Activated T-cell treated with anti-CD3 and anti-CD28 coated beads for 48 hours (primary cell): ENCODE measurements around the gene TPPP3.

Experiments used
- DNase-seq: peaks from one replicate; pipeline ENCODE4 v3.0.0-alpha.2; 2020; ENCODE audit warnings: low read depth

TPPP3 gene

GRCh38 chr16:67393111-67393787 lies at the start of gene TPPP3:
TSS of gene TPPP3 (minus strand) at chr16:67393498. CDS start at chr16:67391111, 2,387 bp downstream.
- DNase-seq: peak; percentile 53

- no peak for DNase-seq
Observed at GRCh38 chr16:67442581-67443255, 49.4 kb upstream of the TPPP3 start.

GRCh38 chr16:67441907-67442306 lies 48.6 kb upstream of the TPPP3 start:
- no peak for DNase-seq

- DNase-seq: no peak
Observed at GRCh38 chr16:67441271-67441753, 48.0 kb upstream of the TPPP3 start.

- DNase-seq: no peak
Observed at GRCh38 chr16:67438824-67439393, 45.6 kb upstream of the TPPP3 start.

- no peak for DNase-seq
Observed at GRCh38 chr16:67438098-67438791, 44.9 kb upstream of the TPPP3 start.

GRCh38 chr16:67437513-67437912 lies 44.2 kb upstream of the TPPP3 start:
- DNase-seq: no peak

- DNase-seq: no peak
Observed at GRCh38 chr16:67436640-67437193, 43.4 kb upstream of the TPPP3 start.

- DNase-seq: no peak
Observed at GRCh38 chr16:67435758-67436164, 42.5 kb upstream of the TPPP3 start.

GRCh38 chr16:67433131-67433719 lies 39.9 kb upstream of the TPPP3 start:
- no peak for DNase-seq

- DNase-seq: no peak
Observed at GRCh38 chr16:67432506-67432890, 39.2 kb upstream of the TPPP3 start.

GRCh38 chr16:67431775-67432505 lies 38.6 kb upstream of the TPPP3 start:
- no peak for DNase-seq

- peak; percentile 18 for DNase-seq
Observed at GRCh38 chr16:67430977-67431774, 37.9 kb upstream of the TPPP3 start, which contains the start of gene HSD11B2. TSS of gene HSD11B2 (plus strand) at chr16:67431121. CDS start at chr16:67431249, 128 bp downstream.

- peak; percentile 39 for DNase-seq
Observed at GRCh38 chr16:67430504-67430976, 37.2 kb upstream of the TPPP3 start.

- DNase-seq: no peak
Observed at GRCh38 chr16:67429799-67430503, 36.7 kb upstream of the TPPP3 start.

- DNase-seq: no peak
Observed at GRCh38 chr16:67429053-67429798, 35.9 kb upstream of the TPPP3 start.

- peak; percentile 55 for DNase-seq
Observed at GRCh38 chr16:67428146-67428731, 34.9 kb upstream of the TPPP3 start.

- DNase-seq: no peak
Observed at GRCh38 chr16:67426950-67427349, 33.7 kb upstream of the TPPP3 start.
